Activated naive CD4-positive, alpha-beta T cell treated with anti-CD3 and anti-CD28 coated beads for 36 hours (primary cell): ENCODE measurements around the gene GSTO2. TPM values are rescaled to one million over a fixed set of nuclear protein-coding genes. Genes with fewer than 3 reads are reported as not detected.

Source experiments
- CTCF ChIA-PET: fragments of 350-600 bp; sonication (Branson Sonifier 250); formaldehyde crosslinking; loops from one replicate; lab custom pipeline; 2021; ENCODE audit warnings: antibody characterized with exemption; lab: Charles Lee
- DNase-seq: peaks from one replicate; pipeline ENCODE4 v3.0.0-alpha.2; 2020
- H3K27ac Mint-ChIP-seq: one replicate; pipeline ENCODE4 v1.8.0; 2021; ENCODE audit warnings: mild to moderate bottlenecking, mixed read lengths
- H3K27me3 Mint-ChIP-seq: one replicate; pipeline ENCODE4 v1.8.0; 2021; ENCODE audit warnings: low read depth, mixed read lengths
- H3K36me3 Mint-ChIP-seq: one replicate; pipeline ENCODE4 v1.8.0; 2021; ENCODE audit warnings: low read depth, mixed read lengths
- H3K4me1 Mint-ChIP-seq: one replicate; pipeline ENCODE4 v1.8.0; 2021; ENCODE audit warnings: low read depth, mixed read lengths
- H3K4me3 Mint-ChIP-seq: one replicate; pipeline ENCODE4 v1.8.0; 2021; ENCODE audit warnings: mild to moderate bottlenecking, moderate library complexity, mixed read lengths
- H3K9me3 Mint-ChIP-seq: one replicate; pipeline ENCODE4 v1.8.0; 2021; ENCODE audit warnings: mixed read lengths
- intact Hi-C: fragments of 100-400 bp; cut with micrococcal nuclease; formaldehyde crosslinking; loops from one replicate; pipeline ENCODE4 v1.15.1; 2023
- total RNA-seq, 2 experiments: library from RNA; stranded (reverse); gene quantifications; one replicate each; pipeline ENCODE4 v1.2.3, GENCODE V29; 2021

Gene GSTO2
- total RNA-seq, 2 experiments from 2014 or later, result 3.0 to 3.6 TPM

DNA sequence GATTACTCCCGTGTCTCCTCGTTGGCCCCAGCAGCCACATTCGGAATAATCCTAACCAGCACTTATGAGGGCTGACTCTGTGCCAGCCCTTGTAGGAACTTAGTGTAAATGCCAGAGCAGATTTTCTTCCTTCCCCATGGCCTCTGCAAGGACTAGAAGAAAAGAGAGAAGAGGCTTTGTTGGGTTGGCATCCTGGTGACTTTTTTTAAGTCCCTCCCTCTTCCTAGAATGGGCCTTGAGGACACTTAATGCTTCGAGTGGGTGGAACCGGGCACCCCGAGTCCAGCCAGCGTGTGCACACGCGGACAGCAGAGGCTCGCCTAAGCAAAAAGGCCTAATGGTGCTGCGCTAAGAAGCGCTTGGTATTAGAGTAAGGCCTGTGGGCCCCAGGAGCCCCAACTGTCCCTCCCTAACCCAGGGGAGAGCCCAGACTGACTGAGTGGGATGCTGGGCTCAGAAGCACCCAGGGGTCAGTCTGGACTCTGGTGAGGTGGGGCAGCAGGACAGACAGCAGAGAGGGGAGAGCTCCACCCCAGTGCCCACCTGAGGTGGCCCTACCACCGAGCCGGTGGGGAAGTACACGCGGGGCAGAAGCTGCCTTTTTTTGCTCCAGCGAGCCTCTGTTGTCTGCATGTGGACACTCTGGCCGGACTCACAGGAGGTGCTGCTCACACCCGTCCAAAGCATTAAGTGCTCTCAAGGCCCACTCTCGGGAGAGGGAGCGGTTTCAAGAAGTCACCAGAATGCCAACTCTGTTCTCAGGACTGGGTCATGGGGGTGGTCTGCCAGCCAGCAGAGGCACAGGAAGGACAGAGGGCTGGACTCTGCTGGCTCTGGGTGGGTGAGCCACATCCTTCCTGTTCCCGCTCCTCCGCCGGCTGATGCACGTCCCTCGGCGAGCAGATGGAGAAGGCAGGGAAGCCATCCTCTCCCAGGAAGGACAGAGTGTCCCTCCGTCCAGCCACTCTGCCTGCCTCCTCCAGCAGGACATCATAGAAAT lies 56.8 kb downstream of the GSTO2 start:
- H3K4me1 Mint-ChIP-seq, result peaks cover 98% of the 10 kb centered on the region
- intact Hi-C loops, result no loop called here

DNA sequence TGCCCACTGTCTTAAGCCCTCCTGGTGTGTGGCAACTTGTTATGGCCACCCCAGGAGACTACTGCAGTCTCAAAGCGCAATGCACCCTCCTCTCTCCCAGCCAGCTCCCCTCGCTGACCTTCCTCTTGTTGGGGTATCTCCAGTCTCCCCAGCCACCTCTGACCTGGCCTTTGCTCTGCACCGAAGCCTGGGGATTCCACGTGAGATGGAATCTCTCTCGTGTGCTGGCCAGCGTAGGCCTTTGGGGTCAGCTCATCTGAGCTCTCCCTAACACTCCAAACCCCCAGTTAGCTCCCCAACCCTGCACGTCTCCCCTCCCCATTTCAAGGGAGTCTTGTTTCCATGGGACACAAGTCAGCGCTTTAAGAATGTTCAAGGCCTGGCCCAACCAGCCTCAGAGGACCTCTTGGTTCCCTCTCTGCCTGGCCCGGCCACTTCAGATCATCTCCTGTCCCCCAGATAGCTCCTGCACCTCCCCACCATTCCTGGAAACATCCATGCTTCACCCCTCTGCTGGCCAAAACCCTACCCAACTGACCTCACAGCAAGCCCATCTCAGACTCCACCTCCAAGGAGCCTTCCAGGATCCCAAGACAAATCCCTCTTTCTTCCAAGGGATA lies 58.1 kb downstream of the GSTO2 start:
- Mint-ChIP-seq H3K27ac (peak overlapping the region; percentile 72), H3K27me3 (no peaks in the 10 kb centered on the region), H3K4me1 (peaks cover 100% of the 10 kb centered on the region), H3K36me3 (peaks cover 16% of the 10 kb centered on the region), H3K9me3 (no peaks in the 10 kb centered on the region), H3K4me3 (peak overlapping the region; percentile 72)
- CTCF ChIA-PET, result interaction anchor here (0.8 to 11.4 kb wide), 3 partner anchors 21 to 34 kb away, joined by 3 to 63 read pairs (median 4); no protein-coding TSS in a partner anchor
- intact Hi-C loops, result no loop called here
- no peak for DNase-seq

More for the DNA sequence above, 56.8 kb downstream of the GSTO2 start:
- no peak for DNase-seq
- Mint-ChIP-seq H3K27ac (peak overlapping the region; percentile 81), H3K27me3 (no peaks in the 10 kb centered on the region), H3K9me3 (no peaks in the 10 kb centered on the region), H3K36me3 (peaks cover 18% of the 10 kb centered on the region), H3K4me3 (no peak overlapping the region)
- CTCF ChIA-PET, result interaction anchor here (1.3 to 11.4 kb wide), 2 partner anchors 19 to 51 kb away, joined by 5 to 63 read pairs; no protein-coding TSS in a partner anchor

DNA sequence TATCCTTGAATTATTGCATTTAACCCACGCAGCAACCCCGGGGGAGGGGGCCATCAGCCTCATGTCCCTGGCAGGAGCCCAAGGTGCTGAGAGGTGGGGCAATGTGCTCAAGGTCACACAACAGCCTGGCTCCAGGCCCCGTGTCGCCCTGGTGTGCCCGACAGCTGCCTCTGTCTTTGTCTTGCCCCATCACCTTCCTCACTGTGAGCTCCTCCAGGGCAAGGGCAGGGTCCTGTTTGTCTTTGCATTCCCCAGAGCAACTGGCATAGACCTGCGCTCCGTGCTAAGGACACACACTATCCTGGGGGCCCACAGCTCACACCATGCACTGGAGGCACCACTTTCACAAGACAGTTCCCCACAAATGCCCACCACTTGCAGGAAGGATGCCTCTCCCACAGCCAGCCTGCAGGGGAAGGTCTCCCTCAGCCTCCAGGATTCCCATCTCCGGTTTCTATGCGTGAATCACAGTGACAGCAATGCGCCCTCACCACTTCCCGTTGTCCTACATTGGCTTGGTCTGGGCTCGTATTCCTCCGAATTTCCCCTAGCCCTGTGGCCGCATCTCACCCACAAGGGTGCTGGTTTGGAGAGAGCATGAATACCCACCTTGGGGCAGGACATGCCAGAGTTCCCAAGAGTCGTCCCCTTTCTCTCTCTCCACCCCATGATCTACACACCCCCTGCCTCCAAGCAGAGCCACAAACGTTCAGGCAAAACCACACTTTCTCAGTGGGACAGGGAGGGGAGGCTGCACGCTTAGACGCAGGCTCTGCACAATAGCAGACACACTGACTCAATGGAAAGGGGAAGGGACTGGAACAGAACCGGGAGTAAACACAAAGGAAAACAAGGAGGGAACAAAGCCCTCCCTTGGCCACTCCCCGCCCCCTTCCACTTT lies 59.0 kb downstream of the GSTO2 start:
- intact Hi-C loops, result no loop called here
- peaks cover 98% of the 10 kb centered on the region for H3K4me1 Mint-ChIP-seq
- no peaks in the 10 kb centered on the region for H3K9me3 Mint-ChIP-seq
- CTCF ChIA-PET, result interaction anchor here (2.4 to 11.4 kb wide), 2 partner anchors 11 to 22 kb away, joined by 13 to 63 read pairs; partner anchors contain the start of gene ITPRIP
- peak overlapping the region; percentile 72 for H3K4me3 Mint-ChIP-seq
- DNase-seq, result peak; percentile 44
- H3K27ac Mint-ChIP-seq, result peak overlapping the region; percentile 96
- peaks cover 18% of the 10 kb centered on the region for H3K36me3 Mint-ChIP-seq
- H3K27me3 Mint-ChIP-seq, result no peaks in the 10 kb centered on the region

DNA sequence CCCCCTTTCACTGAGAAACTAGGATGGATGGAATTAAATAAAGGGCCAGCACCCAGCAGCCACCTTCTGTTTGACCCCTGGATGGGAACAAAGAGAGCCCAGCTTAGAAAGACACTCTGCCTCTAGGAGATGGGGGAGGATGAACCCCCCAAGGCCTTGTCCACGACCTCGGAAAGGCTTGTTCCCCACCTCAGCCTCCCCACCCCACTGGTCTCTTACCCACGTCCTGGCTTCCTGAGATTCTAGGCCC lies 59.6 kb downstream of the GSTO2 start:
- H3K36me3 Mint-ChIP-seq, result peaks cover 21% of the 10 kb centered on the region
- no peaks in the 10 kb centered on the region for H3K9me3 Mint-ChIP-seq
- H3K4me3 Mint-ChIP-seq, result peak overlapping the region; percentile 72
- DNase-seq, result no peak
- H3K27me3 Mint-ChIP-seq, result no peaks in the 10 kb centered on the region
- H3K27ac Mint-ChIP-seq, result peak overlapping the region; percentile 96
- CTCF ChIA-PET, result interaction anchor here (2.4 to 11.4 kb wide), 3 partner anchors 10 to 22 kb away, joined by 13 to 63 read pairs (median 18); partner anchors contain the start of gene ITPRIP
- peaks cover 98% of the 10 kb centered on the region for H3K4me1 Mint-ChIP-seq
- intact Hi-C loops, result no loop called here

DNA sequence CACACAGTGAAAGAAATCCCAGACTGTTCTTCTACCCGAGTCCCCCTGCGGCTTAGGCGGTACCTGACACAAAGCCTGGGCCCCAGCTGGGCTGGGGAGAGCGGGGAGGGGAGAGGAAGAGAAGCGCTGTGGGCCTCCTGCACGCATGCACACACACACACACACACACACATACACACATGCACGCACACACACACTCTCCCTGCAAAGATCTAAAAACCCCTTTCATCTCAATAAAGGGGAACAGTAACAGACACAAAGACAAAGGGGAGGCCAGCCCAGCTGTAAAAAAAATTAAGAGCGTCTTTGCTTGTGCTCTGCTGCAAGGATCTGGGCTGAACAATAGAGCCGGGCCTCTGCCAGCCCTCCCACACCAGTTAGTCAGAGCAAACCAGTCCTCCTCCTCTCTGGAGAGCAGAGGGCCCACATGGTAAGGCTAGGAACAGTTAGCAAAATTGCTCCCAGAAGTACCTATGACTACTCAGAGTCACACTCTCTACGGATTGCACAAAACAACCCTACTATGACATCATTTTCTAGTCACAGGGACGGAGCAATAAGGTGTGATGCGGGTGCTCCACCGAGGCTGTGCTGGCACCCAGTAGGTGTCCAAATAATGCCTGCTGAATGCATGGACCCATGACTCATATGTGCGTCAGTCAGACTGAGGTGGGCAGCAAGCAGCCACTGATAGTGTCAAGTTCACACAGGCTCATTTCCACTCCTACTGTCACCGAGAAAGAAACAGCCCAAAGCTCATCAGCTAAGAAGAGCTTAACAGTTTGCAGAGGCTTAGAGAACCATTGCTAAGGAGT lies 60.1 kb downstream of the GSTO2 start:
- peaks cover 20% of the 10 kb centered on the region for H3K36me3 Mint-ChIP-seq
- DNase-seq, result peak; percentile 94
- no peaks in the 10 kb centered on the region for H3K27me3 Mint-ChIP-seq
- intact Hi-C loops, result loop anchor here (1.0 kb wide), 7 partner anchors 9 to 411 kb away; partner anchors contain the start of genes CFAP43, ITPRIP and STN1
- H3K4me3 Mint-ChIP-seq, result peak overlapping the region; percentile 72
- CTCF ChIA-PET, result interaction anchor here (0.8 to 11.4 kb wide), 7 partner anchors 10 to 54 kb away, joined by 3 to 63 read pairs (median 3); partner anchors contain the start of gene ITPRIP
- peak overlapping the region; percentile 96 for H3K27ac Mint-ChIP-seq
- H3K9me3 Mint-ChIP-seq, result no peaks in the 10 kb centered on the region
- peaks cover 98% of the 10 kb centered on the region for H3K4me1 Mint-ChIP-seq

DNA sequence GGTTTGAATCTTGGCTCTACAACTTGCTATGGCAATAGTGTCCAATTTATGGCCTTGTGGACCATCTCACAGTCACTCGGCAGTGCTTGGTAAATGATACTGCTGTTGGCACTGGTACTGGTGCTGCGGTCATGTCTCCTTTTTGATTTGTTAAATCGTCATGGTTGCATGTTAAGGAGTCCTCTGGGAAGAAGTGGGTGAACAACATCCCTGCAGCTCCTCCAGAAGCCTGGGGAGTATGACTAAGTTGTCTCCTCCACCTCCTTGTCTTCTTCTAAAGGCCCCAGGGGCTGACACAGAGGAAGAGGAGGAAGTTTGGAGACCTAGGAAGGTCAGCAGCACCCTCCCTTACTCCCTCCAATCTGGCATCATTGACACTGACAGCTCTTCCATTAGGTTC lies 60.8 kb downstream of the GSTO2 start:
- intact Hi-C loops, result loop anchor here (1.0 to 10.0 kb wide), 8 partner anchors 9 to 635 kb away; partner anchors contain the start of genes CFAP43, ITPRIP and STN1
- H3K4me1 Mint-ChIP-seq, result peaks cover 98% of the 10 kb centered on the region
- H3K27me3 Mint-ChIP-seq, result no peaks in the 10 kb centered on the region
- peaks cover 15% of the 10 kb centered on the region for H3K36me3 Mint-ChIP-seq
- H3K4me3 Mint-ChIP-seq, result no peak overlapping the region
- CTCF ChIA-PET, result interaction anchor here (0.8 to 11.4 kb wide), 7 partner anchors 9 to 55 kb away, joined by 3 to 63 read pairs (median 3); partner anchors contain the start of gene ITPRIP
- no peak for DNase-seq
- H3K9me3 Mint-ChIP-seq, result no peaks in the 10 kb centered on the region
- H3K27ac Mint-ChIP-seq, result peak overlapping the region; percentile 96

DNA sequence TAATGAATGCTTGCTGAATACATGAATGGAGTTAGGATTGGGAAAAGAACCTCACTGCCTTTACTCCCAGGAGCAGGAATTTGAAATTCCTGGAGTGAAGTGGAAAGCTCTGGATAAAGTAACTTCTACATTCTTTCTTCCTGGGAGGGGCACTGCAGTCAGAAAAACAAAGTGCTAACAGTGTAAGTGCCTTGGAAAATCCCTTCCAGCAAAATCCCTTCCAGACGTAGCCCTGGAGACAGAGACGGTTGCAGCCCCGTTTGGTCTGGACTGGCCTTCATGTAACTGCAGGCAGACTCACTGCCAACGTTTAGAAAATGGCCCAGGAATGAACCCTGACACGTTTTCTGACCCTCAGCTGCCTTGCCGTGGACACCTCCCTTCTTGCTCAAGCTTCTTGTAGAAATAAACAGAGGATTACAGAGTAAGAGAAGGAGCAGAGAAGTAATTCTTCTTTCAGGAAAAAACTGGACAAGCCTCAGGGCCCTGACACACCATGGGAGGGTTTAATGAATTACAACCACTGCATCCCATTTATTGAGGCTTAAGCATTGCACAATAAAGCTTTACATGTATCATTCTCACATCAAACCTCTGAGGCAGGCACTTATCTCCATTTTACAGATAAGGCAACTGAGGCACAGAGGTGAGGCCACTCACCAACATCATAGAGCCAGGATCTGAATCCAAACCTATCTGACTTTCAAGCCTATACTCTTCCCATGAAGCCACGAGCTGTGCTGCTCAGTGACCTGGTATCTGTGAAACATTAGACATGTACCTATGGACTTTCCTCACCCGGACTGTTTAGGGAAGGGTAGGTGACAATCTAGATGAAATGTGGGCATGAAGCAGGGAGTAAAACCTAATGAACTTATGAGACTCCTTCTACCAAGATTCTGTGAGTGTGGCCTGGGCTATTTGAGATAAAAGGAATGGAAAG lies 61.5 kb downstream of the GSTO2 start:
- intact Hi-C loops, result loop anchor here (10.0 kb wide), 1 partner anchor 636 kb away; no protein-coding TSS in a partner anchor
- Mint-ChIP-seq H3K4me1 (peaks cover 98% of the 10 kb centered on the region), H3K36me3 (peaks cover 12% of the 10 kb centered on the region), H3K4me3 (no peak overlapping the region), H3K27ac (peak overlapping the region; percentile 96), H3K27me3 (no peaks in the 10 kb centered on the region), H3K9me3 (no peaks in the 10 kb centered on the region)
- no peak for DNase-seq
- CTCF ChIA-PET, result interaction anchor here (0.8 to 11.4 kb wide), 7 partner anchors 9 to 55 kb away, joined by 3 to 63 read pairs (median 3); partner anchors contain the start of genes CFAP58 and ITPRIP

DNA sequence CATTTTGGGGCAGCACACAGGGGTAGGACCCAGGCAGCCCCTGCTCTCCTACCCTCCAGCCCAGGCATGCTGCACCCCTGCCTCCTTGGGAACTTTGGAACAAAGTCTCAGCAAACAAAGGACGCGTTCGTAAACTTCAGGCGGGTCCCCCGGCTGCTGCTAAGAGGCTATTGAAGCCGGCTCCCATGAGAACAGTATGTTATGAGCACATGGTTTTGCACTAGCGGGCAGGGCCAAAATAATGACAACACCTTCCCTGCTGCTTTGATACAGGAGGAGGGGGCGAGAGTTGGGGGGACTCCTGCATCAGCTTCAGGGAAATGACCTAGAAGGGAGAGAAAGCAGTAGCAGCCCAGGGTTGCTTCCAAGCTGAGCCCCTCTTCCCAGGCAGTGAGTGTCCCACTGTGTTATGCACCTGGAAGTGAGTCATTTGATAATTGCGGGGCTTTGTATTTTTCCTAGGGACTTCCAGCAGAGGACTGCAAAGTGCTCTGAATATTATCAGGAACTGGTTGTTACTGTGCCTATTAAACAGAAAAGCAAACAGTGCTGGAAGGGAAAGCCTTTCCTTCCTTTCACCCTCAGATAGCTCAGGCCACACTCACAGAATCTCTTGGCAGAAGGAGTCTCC lies 62.3 kb downstream of the GSTO2 start:
- H3K4me3 Mint-ChIP-seq, result no peak overlapping the region
- no peak for DNase-seq
- peak overlapping the region; percentile 39 for H3K27ac Mint-ChIP-seq
- H3K4me1 Mint-ChIP-seq, result peaks cover 98% of the 10 kb centered on the region
- intact Hi-C loops, result loop anchor here (10.0 kb wide), 1 partner anchor 637 kb away; no protein-coding TSS in a partner anchor
- no peaks in the 10 kb centered on the region for H3K27me3 Mint-ChIP-seq
- peaks cover 12% of the 10 kb centered on the region for H3K36me3 Mint-ChIP-seq
- H3K9me3 Mint-ChIP-seq, result no peaks in the 10 kb centered on the region
- CTCF ChIA-PET, result interaction anchor here (2.1 to 11.4 kb wide), 3 partner anchors 19 to 25 kb away, joined by 4 to 63 read pairs (median 18); no protein-coding TSS in a partner anchor

DNA sequence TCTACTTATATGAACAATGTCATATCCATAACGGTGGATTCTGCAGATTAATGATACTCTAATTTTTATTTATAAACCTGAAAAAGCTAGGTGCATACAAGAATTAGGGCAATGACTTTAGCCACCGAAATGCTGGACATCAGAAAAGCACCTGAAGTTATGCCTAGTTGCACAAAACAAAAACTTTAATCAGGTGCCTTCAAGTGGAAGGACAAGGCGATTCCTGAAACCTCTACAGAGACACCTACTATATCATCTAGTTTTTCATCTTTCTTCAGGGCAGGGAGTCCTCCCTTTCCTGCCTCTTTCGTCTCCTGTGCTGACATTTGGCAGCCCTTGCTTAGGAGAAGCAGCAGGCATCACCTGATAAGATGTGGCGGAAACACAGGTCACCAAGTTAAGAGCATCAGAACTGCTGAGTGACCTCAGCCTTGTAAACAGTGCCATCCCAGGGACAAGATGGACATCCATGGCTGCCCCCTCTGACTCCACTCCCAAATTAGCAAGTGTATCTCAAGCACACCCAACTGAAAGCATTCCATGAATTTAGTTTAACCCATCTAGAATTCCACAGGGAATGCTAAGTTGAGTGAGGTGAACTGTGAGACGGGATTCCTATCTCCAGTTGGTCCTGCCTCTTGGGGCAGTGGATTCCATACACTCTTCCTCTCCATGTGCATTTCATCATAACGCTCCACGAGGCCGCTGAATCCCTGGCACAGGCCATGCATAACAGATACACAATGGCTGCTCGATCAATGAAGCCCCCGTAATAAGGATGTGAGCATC lies 63.5 kb downstream of the GSTO2 start:
- peak overlapping the region; percentile 45 for H3K4me3 Mint-ChIP-seq
- H3K4me1 Mint-ChIP-seq, result peaks cover 87% of the 10 kb centered on the region
- H3K36me3 Mint-ChIP-seq, result peaks cover 13% of the 10 kb centered on the region
- no peak for DNase-seq
- intact Hi-C loops, result loop anchor here (10.0 kb wide), 1 partner anchor 638 kb away; no protein-coding TSS in a partner anchor
- no peak overlapping the region for H3K27ac Mint-ChIP-seq
- H3K9me3 Mint-ChIP-seq, result no peaks in the 10 kb centered on the region
- no peaks in the 10 kb centered on the region for H3K27me3 Mint-ChIP-seq
- CTCF ChIA-PET, result interaction anchor here (2.1 to 7.0 kb wide), 2 partner anchors 21 to 26 kb away, joined by 4 to 67 read pairs; no protein-coding TSS in a partner anchor
